PFSK-1 (cell line): Measurements from ENCODE around the gene DGKG.

Experiments used
- FOXP2 ChIP-seq: optimal IDR thresholded peaks from 2 replicates; pipeline ENCODE3; 2011; ENCODE audit warnings: borderline replicate concordance, control low read depth, inconsistent platforms; ENCODE audit not compliant: insufficient read depth; ENCODE audit errors: extremely low read length, extremely low read depth
- POLR2AphosphoS5 ChIP-seq: IDR thresholded peaks from 2 replicates; pipeline ENCODE4 v1.6.1; 2012; ENCODE audit warnings: low read depth, mild to moderate bottlenecking, control low read depth, low read length, moderate library complexity
- REST ChIP-seq, 2 experiments: IDR thresholded peaks; 2 replicates each; pipeline versions ENCODE4 v1.6.1 to v1.8.0; 2011 to 2012; ENCODE audit warnings: low read depth in 2 of 2, low read length in 2 of 2, control low read depth in 1 of 2, inconsistent platforms in 1 of 2, mild to moderate bottlenecking in 1 of 2, moderate library complexity in 1 of 2; ENCODE audit not compliant: insufficient read depth in 1 of 2
- SIN3A ChIP-seq: IDR thresholded peaks from 2 replicates; pipeline ENCODE4 v1.6.1; 2012; ENCODE audit warnings: mild to moderate bottlenecking, low read length, moderate library complexity, borderline replicate concordance; ENCODE audit not compliant: insufficient read depth
- TAF1 ChIP-seq: IDR thresholded peaks from 2 replicates; pipeline ENCODE4 v1.6.1; 2012; ENCODE audit warnings: low read length, control low read depth, borderline replicate concordance; ENCODE audit not compliant: insufficient read depth

The DGKG gene

GRCh38 chr3:186283651-186284348 is 78.2 kb downstream of the DGKG start:
- TF ChIP-seq FOXP2 (no peak), POLR2AphosphoS5 (no peak)

- TF ChIP-seq TAF1 (no peak), REST (IDR thresholded peaks at IDR 0.05; ENCODE audit: insufficient read depth in 1 of 2, low read depth in 2 of 2, low read length in 2 of 2) (no peak), POLR2AphosphoS5 (no peak), FOXP2 (no peak), SIN3A (no peak)
These were observed 78.9 kb downstream of the DGKG start for GRCh38 chr3:186283096-186283495.

GRCh38 chr3:186281176-186281575 is 80.9 kb downstream of the DGKG start:
- no peak for TF ChIP-seq REST (IDR thresholded peaks at IDR 0.05; ENCODE audit: insufficient read depth in 1 of 2, low read depth in 2 of 2, low read length in 2 of 2)

- TF ChIP-seq POLR2AphosphoS5 (no peak), REST (IDR thresholded peaks at IDR 0.05; ENCODE audit: insufficient read depth in 1 of 2, low read depth in 2 of 2, low read length in 2 of 2) (no peak), SIN3A (no peak), FOXP2 (no peak), TAF1 (no peak)
These were observed 81.3 kb downstream of the DGKG start for GRCh38 chr3:186280737-186281136.

- TF ChIP-seq POLR2AphosphoS5 (no peak), TAF1 (no peak), SIN3A (no peak), FOXP2 (no peak), REST (IDR thresholded peaks at IDR 0.05; ENCODE audit: insufficient read depth in 1 of 2, low read depth in 2 of 2, low read length in 2 of 2) (no peak)
These were observed 84.6 kb downstream of the DGKG start for GRCh38 chr3:186277268-186277909.

- TF ChIP-seq POLR2AphosphoS5 (no peak), TAF1 (no peak), REST (IDR thresholded peaks at IDR 0.05; ENCODE audit: insufficient read depth in 1 of 2, low read depth in 2 of 2, low read length in 2 of 2) (no peak)
These were observed 86.6 kb downstream of the DGKG start for GRCh38 chr3:186275436-186275835.
